OCI-LY7 (cell line): ENCODE measurements around the gene CRHR1.

Experiments
- EZH2phosphoT487 ChIP-seq: fragments of 200-600 bp; sonication (generic); IDR thresholded peaks from 2 replicates; pipeline ENCODE4 v1.6.1; 2018; ENCODE audit warnings: low read depth, borderline replicate concordance, mild to moderate bottlenecking, mixed run types, antibody characterized with exemption, low read length, moderate library complexity, mixed read lengths
- TF ChIP-seq, protein P1 (sequence below): fragments of 200-600 bp; sonication (generic); conservative IDR thresholded peaks from 2 replicates; pipeline ENCODE4 v1.5.1; 2014; ENCODE audit warnings: mild to moderate bottlenecking, antibody characterized with exemption, low read length, moderate library complexity, mixed read lengths

DNA sequence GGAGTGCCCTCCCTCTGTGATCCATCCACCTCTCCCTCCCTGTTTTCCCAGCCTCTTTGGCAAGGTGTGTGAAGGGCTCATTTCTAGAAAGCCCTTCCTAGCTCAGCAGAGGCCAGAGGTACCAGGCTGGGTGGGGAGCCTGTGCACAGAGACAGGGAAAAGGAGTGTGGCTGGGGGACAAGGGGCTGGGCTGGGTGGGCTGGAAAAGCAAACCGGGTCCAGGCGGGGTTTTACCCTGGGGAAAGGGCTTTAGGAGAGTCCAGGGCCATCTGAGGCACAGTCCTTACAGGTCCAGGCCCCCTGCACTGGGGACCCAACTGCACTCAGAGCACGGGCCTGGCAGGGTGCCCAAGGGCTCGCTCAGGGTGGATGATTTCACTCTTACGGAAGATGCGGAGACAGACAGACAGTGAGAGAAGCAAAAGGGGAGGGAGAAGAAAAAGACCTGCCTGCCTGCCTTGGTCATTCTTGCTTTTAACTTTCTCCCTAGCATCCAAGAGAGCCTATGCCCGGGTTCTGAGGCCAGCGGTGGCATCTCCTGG is 7.0 kb downstream of the CRHR1 start:
- TF ChIP-seq, protein P1, sequence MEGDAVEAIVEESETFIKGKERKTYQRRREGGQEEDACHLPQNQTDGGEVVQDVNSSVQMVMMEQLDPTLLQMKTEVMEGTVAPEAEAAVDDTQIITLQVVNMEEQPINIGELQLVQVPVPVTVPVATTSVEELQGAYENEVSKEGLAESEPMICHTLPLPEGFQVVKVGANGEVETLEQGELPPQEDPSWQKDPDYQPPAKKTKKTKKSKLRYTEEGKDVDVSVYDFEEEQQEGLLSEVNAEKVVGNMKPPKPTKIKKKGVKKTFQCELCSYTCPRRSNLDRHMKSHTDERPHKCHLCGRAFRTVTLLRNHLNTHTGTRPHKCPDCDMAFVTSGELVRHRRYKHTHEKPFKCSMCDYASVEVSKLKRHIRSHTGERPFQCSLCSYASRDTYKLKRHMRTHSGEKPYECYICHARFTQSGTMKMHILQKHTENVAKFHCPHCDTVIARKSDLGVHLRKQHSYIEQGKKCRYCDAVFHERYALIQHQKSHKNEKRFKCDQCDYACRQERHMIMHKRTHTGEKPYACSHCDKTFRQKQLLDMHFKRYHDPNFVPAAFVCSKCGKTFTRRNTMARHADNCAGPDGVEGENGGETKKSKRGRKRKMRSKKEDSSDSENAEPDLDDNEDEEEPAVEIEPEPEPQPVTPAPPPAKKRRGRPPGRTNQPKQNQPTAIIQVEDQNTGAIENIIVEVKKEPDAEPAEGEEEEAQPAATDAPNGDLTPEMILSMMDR = no peak
- TF ChIP-seq EZH2phosphoT487 = no peak
